Activated CD4-positive, alpha-beta T cell treated with anti-CD3 and anti-CD28 coated beads for 36 hours (primary cell): ENCODE measurements around the gene HMX2. TPM values are rescaled to one million over a fixed set of nuclear protein-coding genes. Genes with fewer than 3 reads are reported as not detected.
A peak's percentile ranks its signal among the peaks of the same experiment; 100 is the strongest.

Experiments used
- ATAC-seq: fragments of 200-7000 bp; cut with Tn5 transposase; one replicate; pipeline ENCODE4 v1.10.0; 2021; ENCODE audit warnings: mild to moderate bottlenecking, moderate library complexity
- CTCF ChIA-PET: fragments of 350-600 bp; sonication (Branson Sonifier 250); formaldehyde crosslinking; loops from one replicate; lab custom pipeline; 2021; ENCODE audit warnings: antibody characterized with exemption; lab: Charles Lee
- POLR2A ChIA-PET: fragments of 350-600 bp; sonication (Branson Sonifier 250); formaldehyde crosslinking; loops from one replicate; lab custom pipeline; 2021; ENCODE audit warnings: antibody characterized with exemption, inconsistent platforms; lab: Charles Lee
- DNase-seq: peaks from one replicate; pipeline ENCODE4 v3.0.0-alpha.2; 2020
- H3K27ac Mint-ChIP-seq: one replicate; pipeline ENCODE4 v1.8.0; 2021; ENCODE audit warnings: mixed read lengths
- H3K27me3 Mint-ChIP-seq: one replicate; pipeline ENCODE4 v1.8.0; 2021; ENCODE audit warnings: mixed read lengths
- H3K36me3 Mint-ChIP-seq: one replicate; pipeline ENCODE4 v1.8.0; 2021; ENCODE audit warnings: low read depth, mixed read lengths
- H3K4me1 Mint-ChIP-seq: one replicate; pipeline ENCODE4 v1.8.0; 2021; ENCODE audit warnings: mixed read lengths
- H3K4me3 Mint-ChIP-seq: one replicate; pipeline ENCODE4 v1.8.0; 2021; ENCODE audit warnings: mild to moderate bottlenecking, moderate library complexity, mixed read lengths
- H3K9me3 Mint-ChIP-seq: one replicate; pipeline ENCODE4 v1.8.0; 2021; ENCODE audit warnings: low read depth, mixed read lengths
- intact Hi-C, 2 experiments: fragments of 100-400 bp; cut with DNase I in 1 of 2; cut with micrococcal nuclease in 1 of 2; formaldehyde crosslinking; loops; one replicate each; pipeline versions ENCODE4 v1.14.2 to v1.15.1; 2022 to 2024; cut with DNase I, micrococcal nuclease
- total RNA-seq, 2 experiments: library from RNA; stranded (reverse); gene quantifications; one replicate each; pipeline ENCODE4 v1.2.3, GENCODE V29; 2021

HMX2 gene
- total RNA-seq, 2 experiments from 2014 or later = 0.18 to 0.28 TPM

GRCh38 chr10:123139521-123140163, 8.3 kb upstream of the HMX2 start:
- Mint-ChIP-seq H3K36me3 (peaks cover 2% of the 10 kb centered on the region), H3K9me3 (no peaks in the 10 kb centered on the region), H3K27me3 (peaks cover 76% of the 10 kb centered on the region), H3K4me3 (no peak overlapping the region), H3K4me1 (peaks cover 41% of the 10 kb centered on the region), H3K27ac (no peak overlapping the region)
- no peak for ATAC-seq
- DNase-seq = peak; percentile 35
- intact Hi-C loops = loop anchor here (2.0 to 10.0 kb wide), 4 partner anchors 241 to 1305 kb away; partner anchors contain the start of gene CHST15 (in 1 of the 2)
- CTCF ChIA-PET = interaction anchor here (0.8 to 2.1 kb wide), 2 partner anchors 11 to 241 kb away, joined by 3 to 10 read pairs; no protein-coding TSS in a partner anchor
- POLR2A ChIA-PET = no interaction called here

GRCh38 chr10:123140164-123140982, 7.6 kb upstream of the HMX2 start:
- ChIA-PET POLR2A (no interaction called here), CTCF (interaction anchor here (1.5 to 2.1 kb wide), 3 partner anchors 10 to 240 kb away, joined by 4 to 10 read pairs (median 7); partner anchors contain the start of gene BUB3)
- H3K4me1 Mint-ChIP-seq = peaks cover 46% of the 10 kb centered on the region
- ATAC-seq = peak; percentile 24
- peaks cover 80% of the 10 kb centered on the region for H3K27me3 Mint-ChIP-seq
- no peak overlapping the region for H3K4me3 Mint-ChIP-seq
- no peak overlapping the region for H3K27ac Mint-ChIP-seq
- peak; percentile 54 for DNase-seq
- H3K9me3 Mint-ChIP-seq = no peaks in the 10 kb centered on the region
- peaks cover 2% of the 10 kb centered on the region for H3K36me3 Mint-ChIP-seq
- intact Hi-C loops = loop anchor here (2.0 to 10.0 kb wide), 2 partner anchors 240 to 1304 kb away; no protein-coding TSS in a partner anchor

- ChIA-PET CTCF (interaction anchor here (0.6 to 2.1 kb wide), 4 partner anchors 9 to 448 kb away, joined by 3 to 10 read pairs (median 6); partner anchors contain the start of gene BUB3), POLR2A (no interaction called here)
- Mint-ChIP-seq H3K27me3 (peaks cover 86% of the 10 kb centered on the region), H3K9me3 (no peaks in the 10 kb centered on the region), H3K36me3 (peaks cover 2% of the 10 kb centered on the region), H3K4me1 (peaks cover 52% of the 10 kb centered on the region), H3K27ac (no peak overlapping the region), H3K4me3 (no peak overlapping the region)
- intact Hi-C loops = loop anchor here (2.0 to 10.0 kb wide), 2 partner anchors 240 to 1304 kb away; no protein-coding TSS in a partner anchor
- ATAC-seq = no peak
- no peak for DNase-seq
Observed at GRCh38 chr10:123140983-123141390, 6.9 kb upstream of the HMX2 start.

- ChIA-PET POLR2A (no interaction called here), CTCF (interaction anchor here (0.6 to 1.8 kb wide), 3 partner anchors 12 to 447 kb away, joined by 3 to 7 read pairs (median 4); partner anchors contain the start of gene BUB3)
- Mint-ChIP-seq H3K27ac (no peak overlapping the region), H3K4me3 (no peak overlapping the region), H3K4me1 (peaks cover 52% of the 10 kb centered on the region), H3K36me3 (no peaks in the 10 kb centered on the region), H3K9me3 (no peaks in the 10 kb centered on the region), H3K27me3 (peaks cover 87% of the 10 kb centered on the region)
- no peak for ATAC-seq
- intact Hi-C loops = loop anchor here (2.0 to 10.0 kb wide), 2 partner anchors 239 to 1303 kb away; no protein-coding TSS in a partner anchor
- no peak for DNase-seq
Observed at GRCh38 chr10:123141791-123142700, 5.9 kb upstream of the HMX2 start.

- H3K27ac Mint-ChIP-seq = no peak overlapping the region
- H3K4me1 Mint-ChIP-seq = peaks cover 55% of the 10 kb centered on the region
- DNase-seq = peak; percentile 25
- H3K9me3 Mint-ChIP-seq = no peaks in the 10 kb centered on the region
- H3K27me3 Mint-ChIP-seq = peaks cover 88% of the 10 kb centered on the region
- H3K36me3 Mint-ChIP-seq = no peaks in the 10 kb centered on the region
- POLR2A ChIA-PET = no interaction called here
- intact Hi-C loops = loop anchor here in 1 of 2 experiments (10.0 kb wide), 1 partner anchor 1302 kb away; no protein-coding TSS in a partner anchor
- CTCF ChIA-PET = no interaction called here
- peak overlapping the region; percentile 9 for H3K4me3 Mint-ChIP-seq
- ATAC-seq = no peak
Observed at GRCh38 chr10:123142701-123143161, 5.2 kb upstream of the HMX2 start.

GRCh38 chr10:123143162-123143824, 4.6 kb upstream of the HMX2 start:
- Mint-ChIP-seq H3K4me3 (peak overlapping the region; percentile 9), H3K27me3 (peaks cover 83% of the 10 kb centered on the region), H3K4me1 (peaks cover 55% of the 10 kb centered on the region), H3K27ac (no peak overlapping the region), H3K9me3 (no peaks in the 10 kb centered on the region), H3K36me3 (no peaks in the 10 kb centered on the region)
- CTCF ChIA-PET = interaction anchor here (0.9 kb wide), 1 partner anchor 10 kb away, joined by 3 read pairs; no protein-coding TSS in a partner anchor
- intact Hi-C loops = loop anchor here in 1 of 2 experiments (10.0 kb wide), 1 partner anchor 1302 kb away; no protein-coding TSS in a partner anchor
- DNase-seq (peak; percentile 25), ATAC-seq (no peak)
- POLR2A ChIA-PET = no interaction called here

GRCh38 chr10:123143825-123144168, 4.1 kb upstream of the HMX2 start:
- H3K9me3 Mint-ChIP-seq = no peaks in the 10 kb centered on the region
- CTCF ChIA-PET = interaction anchor here (0.9 kb wide), 1 partner anchor 11 kb away, joined by 3 read pairs; no protein-coding TSS in a partner anchor
- no peak overlapping the region for H3K27ac Mint-ChIP-seq
- ATAC-seq = no peak
- no peaks in the 10 kb centered on the region for H3K36me3 Mint-ChIP-seq
- DNase-seq = no peak
- POLR2A ChIA-PET = no interaction called here
- no peak overlapping the region for H3K4me3 Mint-ChIP-seq
- intact Hi-C loops = loop anchor here in 1 of 2 experiments (10.0 kb wide), 1 partner anchor 1301 kb away; no protein-coding TSS in a partner anchor
- peaks cover 56% of the 10 kb centered on the region for H3K4me1 Mint-ChIP-seq
- H3K27me3 Mint-ChIP-seq = peaks cover 80% of the 10 kb centered on the region

- no peaks in the 10 kb centered on the region for H3K36me3 Mint-ChIP-seq
- intact Hi-C loops = loop anchor here in 1 of 2 experiments (10.0 kb wide), 1 partner anchor 1300 kb away; no protein-coding TSS in a partner anchor
- peaks cover 73% of the 10 kb centered on the region for H3K27me3 Mint-ChIP-seq
- H3K4me3 Mint-ChIP-seq = no peak overlapping the region
- ChIA-PET POLR2A (interaction anchor here (0.7 to 1.4 kb wide), 2 partner anchors 9 to 11 kb away, joined by 4 read pairs; partner anchors contain the start of gene BUB3), CTCF (interaction anchor here (0.6 to 2.5 kb wide), 6 partner anchors 8 to 276 kb away, joined by 3 to 10 read pairs (median 3); partner anchors contain the start of gene BUB3)
- no peak overlapping the region for H3K27ac Mint-ChIP-seq
- ATAC-seq (no peak), DNase-seq (peak; percentile 43)
- H3K4me1 Mint-ChIP-seq = peaks cover 57% of the 10 kb centered on the region
- no peaks in the 10 kb centered on the region for H3K9me3 Mint-ChIP-seq
Observed at GRCh38 chr10:123144697-123145541, 3.0 kb upstream of the HMX2 start.

- POLR2A ChIA-PET = interaction anchor here (0.7 to 1.4 kb wide), 2 partner anchors 9 to 11 kb away, joined by 4 read pairs; partner anchors contain the start of gene BUB3
Observed at GRCh38 chr10:123145542-123146012, 2.4 kb upstream of the HMX2 start.

More at GRCh38 chr10:123145542-123146012, 2.4 kb upstream of the HMX2 start:
- peak overlapping the region; percentile 14 for H3K4me3 Mint-ChIP-seq
- H3K36me3 Mint-ChIP-seq = peaks cover 2% of the 10 kb centered on the region
- no peaks in the 10 kb centered on the region for H3K9me3 Mint-ChIP-seq
- CTCF ChIA-PET = interaction anchor here (0.7 to 2.5 kb wide), 4 partner anchors 8 to 164 kb away, joined by 3 to 10 read pairs (median 5); partner anchors contain the start of gene BUB3
- no peak for ATAC-seq
- no peak for DNase-seq
- H3K4me1 Mint-ChIP-seq = peaks cover 57% of the 10 kb centered on the region
- no peak overlapping the region for H3K27ac Mint-ChIP-seq
- peaks cover 72% of the 10 kb centered on the region for H3K27me3 Mint-ChIP-seq
- intact Hi-C loops = loop anchor here in 1 of 2 experiments (1.0 to 10.0 kb wide), 2 partner anchors 8 to 1299 kb away; no protein-coding TSS in a partner anchor
